ENCODE data around the gene NUDT15.

- no peak for TF ChIP-seq CTCF (conservative IDR thresholded peaks at IDR 0.05)
- TF ChIP-seq ZFX (IDR thresholded peaks at IDR 0.05), result no peak
These were observed 18.9 kb upstream of the NUDT15 start for GRCh38 chr13:48018637-48019036.

Measured in C4-2B (cell line).